ENCODE measurements around the gene ZNF780B.

- no peak for TF ChIP-seq CTCF (IDR thresholded peaks at IDR 0.05 in 4 of 5, conservative IDR thresholded peaks at IDR 0.05 in 1 of 5)
- TF ChIP-seq POLR2A (IDR thresholded peaks at IDR 0.05), result no peak
These were observed 37.4 kb upstream of the ZNF780B start for GRCh38 chr19:40093416-40093815.
